HG02610 (cell line): ENCODE measurements around the gene RYR2.
A peak's percentile ranks its signal among the peaks of the same experiment; 100 is the strongest.
"Not testable (repeated sequence)": the region's sequence is repeated elsewhere in the genome, so short reads cannot be mapped to it uniquely, and the experiment has no call there.

Experiments used
- ATAC-seq: cut with Tn5 transposase; IDR thresholded peaks from one replicate; pipeline ENCODE4 v1.9.1; 2021; ENCODE audit warnings: mild to moderate bottlenecking, moderate library complexity; ENCODE audit not compliant: unreplicated experiment

Gene RYR2

DNA sequence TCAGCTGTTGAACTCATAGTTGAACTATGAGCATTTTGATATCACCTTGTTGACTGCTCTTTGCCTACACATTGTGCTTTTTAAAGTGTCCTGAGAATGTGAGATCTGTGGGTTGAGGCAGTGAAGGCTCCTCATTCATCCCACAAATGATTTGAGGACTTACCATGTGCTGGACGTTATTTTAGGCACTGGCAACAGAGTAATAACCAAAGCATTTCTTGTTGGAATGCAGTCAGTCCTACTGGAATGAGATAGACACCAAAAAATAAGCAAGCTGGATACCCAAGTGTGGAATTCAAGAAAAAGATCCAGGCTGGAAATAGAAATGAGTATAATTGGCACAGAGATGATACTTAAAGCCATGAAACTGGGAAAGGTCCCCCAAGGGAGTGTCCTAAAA lies 775.3 kb downstream of the RYR2 start:
- no peak for ATAC-seq

DNA sequence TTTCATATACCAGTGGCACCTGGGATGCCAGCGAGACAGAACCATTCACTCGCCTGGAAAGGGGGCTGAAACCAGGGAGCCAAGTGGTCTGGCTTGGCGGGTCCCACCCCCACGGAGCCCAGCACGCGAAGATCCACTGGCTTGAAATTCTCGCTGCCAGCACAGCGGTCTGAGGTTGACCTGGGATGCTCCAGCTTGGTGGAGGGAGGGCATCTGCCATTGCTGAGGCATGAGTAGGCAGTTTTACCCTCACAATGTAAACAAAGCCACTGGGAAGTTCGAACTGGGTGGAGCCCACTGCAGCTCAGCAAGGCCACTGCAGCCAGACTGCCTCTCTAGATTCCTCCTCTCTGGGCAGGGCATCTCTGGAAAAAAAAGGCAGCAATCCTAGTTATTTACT lies 778.6 kb downstream of the RYR2 start:
- not testable (repeated sequence) for ATAC-seq

DNA sequence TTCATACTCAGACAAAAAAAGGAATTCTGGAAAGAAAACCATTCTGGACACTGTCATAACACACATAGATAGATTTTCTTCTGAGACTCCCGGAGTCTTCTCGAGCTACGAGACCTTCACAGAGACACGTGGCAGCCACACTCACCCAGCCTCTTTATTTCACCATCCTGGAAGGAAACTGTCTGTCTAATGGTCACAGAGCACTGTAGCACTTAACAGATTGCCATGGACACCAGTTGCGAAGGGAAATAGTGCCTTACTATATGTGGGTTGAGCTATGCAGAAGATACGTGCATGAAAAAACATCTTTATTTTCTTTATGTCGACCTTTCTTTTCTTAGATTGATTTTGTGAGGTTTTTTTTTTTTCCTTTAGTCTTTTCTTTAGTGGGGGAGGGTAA lies 790.9 kb downstream of the RYR2 start:
- ATAC-seq = no peak

DNA sequence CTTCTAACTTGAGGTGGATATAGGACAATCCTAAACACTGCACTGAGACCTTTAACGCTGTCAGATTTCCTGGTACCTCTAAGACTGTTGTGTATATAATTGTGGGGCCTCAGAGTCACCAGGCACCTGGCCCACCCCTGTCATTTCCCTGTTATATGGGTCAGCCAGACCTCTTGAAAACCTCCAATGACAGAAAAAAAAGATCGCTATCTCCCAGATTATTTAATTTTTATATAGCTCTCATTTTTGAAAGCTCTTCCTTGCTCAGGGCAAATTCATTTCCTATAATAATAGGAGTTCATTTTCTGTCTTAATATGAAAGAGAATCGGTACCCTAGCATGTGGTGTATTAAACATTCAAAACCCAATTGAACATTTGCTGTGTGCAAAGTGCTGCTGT lies 792.1 kb downstream of the RYR2 start:
- no peak for ATAC-seq

DNA sequence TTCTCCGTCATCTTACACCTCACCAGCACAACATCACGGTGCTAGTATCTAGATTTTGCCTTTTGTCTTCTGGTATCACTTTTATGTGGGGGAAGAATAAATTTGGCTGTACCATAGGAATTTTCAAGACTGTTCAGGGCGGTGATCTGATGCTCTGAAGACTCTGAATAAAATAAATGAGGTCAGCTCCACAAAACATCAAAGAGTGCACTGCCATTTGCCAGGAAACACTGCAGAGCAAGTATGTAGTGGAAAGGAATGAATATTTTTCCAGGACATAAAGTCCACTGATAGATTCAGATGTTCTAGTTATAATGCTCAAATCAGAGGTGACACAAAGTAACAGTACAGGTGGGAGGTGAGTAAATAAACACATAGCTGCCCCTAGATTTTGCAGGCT lies 792.5 kb downstream of the RYR2 start:
- ATAC-seq = no peak

DNA sequence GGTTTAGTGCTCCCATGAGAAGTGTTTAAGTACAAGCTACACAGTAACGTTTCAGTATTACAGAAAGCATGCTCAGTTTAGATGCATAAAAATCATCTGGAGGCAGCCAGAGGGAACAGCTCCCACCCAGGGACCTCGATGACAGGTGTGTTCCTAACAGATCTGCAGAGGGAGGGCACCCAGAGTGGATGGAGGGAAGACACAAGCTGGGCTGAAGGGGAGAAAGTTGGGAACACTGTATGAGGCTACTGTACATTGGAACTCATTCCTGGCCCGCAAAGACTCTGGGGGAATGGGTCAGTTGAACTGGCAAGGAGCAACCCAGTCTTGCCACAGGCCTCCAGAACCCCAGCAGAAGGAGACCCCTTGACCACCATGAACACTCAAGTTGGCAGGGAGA lies 796.3 kb downstream of the RYR2 start:
- ATAC-seq = no peak

DNA sequence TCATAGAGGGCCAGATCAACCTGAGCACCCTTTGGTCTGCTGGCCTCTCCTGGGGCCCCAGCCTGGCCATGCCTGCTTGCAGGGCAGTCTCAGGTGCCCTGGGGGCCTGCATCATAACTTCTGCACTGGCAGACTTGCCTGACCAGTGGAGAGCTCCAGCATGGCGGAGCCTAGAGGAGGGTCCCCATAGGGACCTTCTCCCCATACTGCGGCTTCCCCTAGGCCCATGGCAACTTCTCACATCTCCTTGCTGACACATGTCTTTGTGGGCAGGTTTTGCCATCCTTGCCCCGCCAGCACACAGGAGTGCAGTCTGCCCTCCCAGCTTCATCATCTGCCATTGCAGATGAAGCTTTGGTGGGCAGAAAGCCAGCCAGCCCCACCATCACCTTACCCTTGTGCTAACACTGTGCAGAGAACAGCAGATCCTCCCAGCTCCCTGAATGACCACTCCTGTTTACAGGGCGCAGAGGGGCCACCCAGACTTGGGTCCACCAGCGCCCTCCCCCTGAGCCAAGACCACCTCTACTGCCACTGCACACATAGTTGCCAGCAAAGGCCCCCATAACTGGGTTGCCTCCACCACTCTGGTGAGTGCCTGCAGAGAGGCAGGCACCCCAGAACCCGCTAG lies 797.0 kb downstream of the RYR2 start:
- ATAC-seq = no peak

DNA sequence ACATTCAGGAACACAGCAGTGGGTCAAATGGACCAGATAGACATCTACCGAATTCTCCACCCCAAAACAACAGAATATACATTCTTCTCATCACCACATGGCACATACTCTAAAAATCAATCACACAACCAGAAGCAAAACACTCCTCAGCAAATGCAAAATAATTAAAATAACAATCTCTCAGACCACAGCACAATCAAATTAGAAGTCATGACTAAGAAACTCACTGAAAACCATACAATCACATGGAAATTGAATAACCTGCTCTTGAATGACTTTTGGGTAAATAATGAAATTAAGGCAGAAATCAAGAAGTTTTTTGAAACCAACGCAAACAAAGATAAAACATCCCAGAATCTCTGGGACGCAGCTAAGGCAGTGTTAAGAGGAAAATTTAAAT lies 799.5 kb downstream of the RYR2 start:
- ATAC-seq = no peak

DNA sequence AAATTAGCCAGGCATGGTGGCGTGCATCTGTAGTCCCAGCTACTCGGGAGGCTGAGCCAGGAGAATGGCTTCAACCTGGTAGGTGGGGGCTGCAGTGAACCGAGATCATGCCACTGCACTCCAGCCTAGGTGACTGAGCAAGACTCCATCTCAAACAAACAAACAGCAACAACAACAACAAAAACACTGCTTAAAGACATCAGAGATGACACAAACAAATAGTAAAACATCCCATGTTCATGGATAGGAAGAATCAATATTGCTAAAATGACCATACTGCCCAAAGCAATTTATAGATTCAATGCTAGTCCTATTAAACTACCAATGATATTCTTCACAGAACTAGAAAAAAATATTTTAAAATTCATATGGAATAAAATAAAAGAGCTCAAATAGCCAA lies 801.5 kb downstream of the RYR2 start:
- ATAC-seq = not testable (repeated sequence)

DNA sequence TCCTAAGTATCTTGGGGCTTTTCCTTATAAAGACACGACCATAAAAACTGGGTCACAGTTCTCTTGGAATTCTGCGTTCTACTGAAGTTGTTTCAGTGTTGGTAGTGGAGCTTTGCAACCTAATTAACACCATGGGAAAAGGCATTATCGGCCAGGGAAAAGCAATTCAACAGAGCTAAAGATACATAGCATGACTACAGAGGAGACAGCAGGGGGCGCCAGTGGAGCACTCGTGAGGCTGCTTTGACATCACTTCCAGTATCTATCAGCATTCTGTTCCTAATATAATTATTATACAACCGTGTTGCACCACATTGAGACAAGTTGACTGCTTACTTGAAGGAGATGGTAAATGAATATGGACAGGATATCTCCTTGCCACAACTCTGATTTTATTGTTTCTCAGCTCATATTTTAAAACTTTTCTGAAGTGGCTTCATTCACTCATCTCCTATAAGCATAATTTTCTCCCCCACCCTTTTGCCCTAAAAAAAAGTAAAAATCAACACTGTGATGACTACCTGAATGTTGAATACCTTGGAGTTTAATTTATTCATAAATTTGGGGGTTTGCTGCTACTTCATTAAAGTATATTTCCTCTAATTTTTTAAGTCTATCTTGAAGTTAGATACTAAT lies 809.3 kb downstream of the RYR2 start:
- peak; percentile 76 for ATAC-seq

DNA sequence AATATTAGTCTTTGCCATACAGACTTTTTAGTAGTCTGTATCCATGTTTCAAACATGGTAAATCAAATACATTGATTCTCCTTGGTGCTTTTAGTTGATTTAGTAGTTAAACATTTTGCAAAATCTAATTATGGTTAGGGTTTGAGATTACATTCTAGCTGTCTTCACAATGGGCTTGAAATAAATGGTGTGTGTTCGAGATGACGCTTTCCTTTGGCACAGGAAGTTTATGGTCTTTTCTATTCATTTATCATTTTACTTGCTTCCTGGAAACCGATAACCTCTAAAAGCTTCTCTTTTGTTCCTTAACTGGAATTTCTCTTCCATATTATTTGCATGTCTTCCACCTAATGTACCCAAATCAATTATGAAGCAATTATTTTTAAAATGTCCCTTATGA lies 810.4 kb downstream of the RYR2 start:
- no peak for ATAC-seq

DNA sequence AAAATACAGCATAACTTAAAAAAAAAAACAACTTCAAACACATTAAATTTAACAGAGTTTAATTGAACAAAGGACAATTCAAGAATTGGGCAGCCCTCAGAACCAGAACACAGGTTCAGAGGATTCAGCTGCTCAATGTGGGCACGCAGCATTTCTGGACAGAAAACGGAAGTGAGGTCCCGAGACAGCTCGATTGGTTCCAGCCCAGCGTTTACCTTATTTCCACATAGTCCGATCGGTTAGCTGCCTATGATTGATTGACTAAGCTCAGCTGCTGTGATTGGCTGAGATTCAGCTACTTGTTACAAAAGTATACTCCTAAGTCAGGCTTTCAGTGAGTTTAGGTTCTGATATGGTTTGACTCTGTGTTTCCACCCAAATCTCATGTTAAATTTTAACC lies 815.5 kb downstream of the RYR2 start:
- no peak for ATAC-seq

DNA sequence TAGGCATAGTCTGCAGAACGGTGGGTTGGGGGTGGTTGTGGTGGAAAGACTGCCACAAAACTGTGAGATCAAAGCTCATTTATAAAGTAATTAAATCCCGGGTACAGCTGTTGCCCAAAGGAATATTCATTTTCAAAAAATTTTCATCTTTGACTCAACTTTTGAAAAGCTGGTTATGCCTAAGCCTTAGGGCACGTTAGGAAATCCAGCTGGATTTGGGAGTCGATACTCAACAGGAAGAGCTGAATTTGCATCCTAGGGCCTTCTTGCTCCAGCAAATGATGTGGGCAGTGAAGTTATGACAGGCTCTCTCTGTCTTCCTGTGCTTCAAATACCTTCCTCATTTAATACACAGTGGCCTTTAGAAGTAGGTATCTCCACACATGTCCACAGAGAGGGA lies 817.0 kb downstream of the RYR2 start:
- no peak for ATAC-seq

DNA sequence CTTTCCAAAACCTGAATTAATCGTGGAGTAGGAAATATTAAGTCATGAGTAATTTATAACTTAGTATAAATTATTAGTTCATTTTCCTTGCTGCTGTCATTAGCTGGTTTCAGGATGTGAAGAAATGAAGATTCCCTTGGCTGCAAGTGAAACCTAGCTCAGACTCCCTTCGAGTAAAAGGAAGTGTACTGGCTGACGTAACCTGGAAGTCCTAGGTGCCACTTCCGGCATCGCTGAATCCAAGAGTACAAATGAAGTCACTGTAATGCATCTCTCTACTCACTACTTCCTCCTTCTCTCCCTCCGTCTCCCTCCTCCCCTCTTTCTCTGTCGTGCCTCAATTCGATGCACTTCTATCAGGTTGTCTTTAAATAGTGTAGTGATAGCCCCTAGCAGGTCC lies 820.0 kb downstream of the RYR2 start:
- no peak for ATAC-seq

DNA sequence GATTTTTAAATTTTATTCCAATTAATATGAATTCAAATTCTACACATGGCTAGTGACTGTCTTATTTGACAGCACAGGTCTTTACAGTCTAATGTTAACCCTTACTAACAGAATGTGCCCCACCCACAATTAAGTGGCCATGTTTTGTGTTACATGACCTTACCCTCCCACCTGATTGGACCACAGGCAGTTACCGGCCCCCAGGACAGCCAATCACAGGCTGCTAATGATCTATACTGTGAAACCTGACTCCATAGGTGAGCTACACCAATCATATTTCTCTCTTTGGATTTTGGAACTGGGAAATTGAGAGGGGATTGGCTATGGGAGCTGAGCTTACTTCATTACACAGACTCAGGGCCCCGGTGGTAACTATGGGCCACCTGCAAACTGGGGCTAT lies 821.2 kb downstream of the RYR2 start:
- no peak for ATAC-seq

DNA sequence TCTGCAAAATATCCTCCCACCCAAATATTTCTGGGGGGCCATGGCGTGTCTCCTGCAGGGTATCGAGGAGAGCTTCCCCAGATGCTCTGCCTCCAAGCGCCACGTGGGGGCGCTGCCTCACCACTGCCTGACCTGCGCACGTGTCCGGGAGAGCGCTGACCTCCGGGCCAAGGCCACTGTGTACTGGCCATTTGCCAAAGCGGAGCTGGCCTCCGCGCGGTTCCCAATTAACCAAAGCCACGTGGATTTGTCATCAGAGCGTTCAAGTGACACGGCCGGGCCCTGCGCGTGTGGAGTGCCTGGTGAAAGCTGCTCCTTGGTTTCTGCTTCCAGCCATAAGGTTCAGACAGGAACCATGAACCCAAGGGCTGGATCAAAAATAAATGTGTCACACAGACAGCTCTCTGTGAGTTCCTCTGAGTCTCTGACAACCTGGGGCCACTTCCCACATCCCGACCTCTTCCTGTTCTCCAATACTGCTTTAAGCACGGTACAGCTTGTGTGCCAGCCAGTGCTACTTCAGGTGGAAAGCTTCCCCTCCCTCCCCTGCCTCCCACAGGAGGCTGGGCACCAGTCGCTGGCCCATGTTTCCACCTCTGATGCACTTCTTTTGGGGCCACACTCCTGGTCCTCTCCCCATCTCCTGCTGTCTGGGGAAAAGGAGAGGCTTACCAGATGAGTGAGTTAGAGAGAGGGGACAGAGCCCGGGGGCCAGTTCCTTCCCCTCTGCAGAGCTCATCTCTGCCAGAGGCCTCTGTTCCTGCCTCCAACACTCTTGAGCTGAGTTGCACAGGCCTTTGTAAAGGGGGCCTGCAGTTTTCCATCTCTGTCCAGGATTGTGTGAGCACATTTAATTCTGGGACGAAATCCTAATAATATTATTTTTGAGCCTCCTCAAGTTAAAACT lies 822.6 kb downstream of the RYR2 start:
- ATAC-seq = peak; percentile 76

DNA sequence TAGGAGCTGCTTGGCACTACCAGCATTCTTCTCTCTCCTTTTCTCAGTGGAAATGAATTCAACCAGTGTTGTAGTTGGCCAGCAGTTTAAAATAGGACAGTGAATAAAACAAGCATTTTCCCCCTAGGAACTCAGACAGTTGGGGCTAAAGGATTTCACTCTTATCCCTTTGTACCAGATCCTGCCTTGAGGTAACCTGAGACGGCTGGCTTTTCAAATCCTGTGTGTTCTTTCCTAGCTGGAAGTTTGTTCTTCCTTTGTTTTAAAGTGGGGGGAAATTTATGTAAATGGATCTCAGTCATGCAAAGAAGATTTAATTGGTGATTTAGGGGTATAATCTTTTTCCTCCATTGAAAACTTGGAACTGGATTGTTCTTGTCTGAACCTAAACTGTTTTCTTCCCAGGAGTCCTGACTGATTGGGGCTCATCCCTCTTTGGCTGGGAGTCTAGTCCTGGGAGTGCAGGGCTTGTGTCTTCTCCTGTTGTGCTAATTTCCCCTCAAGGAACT lies 825.5 kb downstream of the RYR2 start:
- no peak for ATAC-seq

DNA sequence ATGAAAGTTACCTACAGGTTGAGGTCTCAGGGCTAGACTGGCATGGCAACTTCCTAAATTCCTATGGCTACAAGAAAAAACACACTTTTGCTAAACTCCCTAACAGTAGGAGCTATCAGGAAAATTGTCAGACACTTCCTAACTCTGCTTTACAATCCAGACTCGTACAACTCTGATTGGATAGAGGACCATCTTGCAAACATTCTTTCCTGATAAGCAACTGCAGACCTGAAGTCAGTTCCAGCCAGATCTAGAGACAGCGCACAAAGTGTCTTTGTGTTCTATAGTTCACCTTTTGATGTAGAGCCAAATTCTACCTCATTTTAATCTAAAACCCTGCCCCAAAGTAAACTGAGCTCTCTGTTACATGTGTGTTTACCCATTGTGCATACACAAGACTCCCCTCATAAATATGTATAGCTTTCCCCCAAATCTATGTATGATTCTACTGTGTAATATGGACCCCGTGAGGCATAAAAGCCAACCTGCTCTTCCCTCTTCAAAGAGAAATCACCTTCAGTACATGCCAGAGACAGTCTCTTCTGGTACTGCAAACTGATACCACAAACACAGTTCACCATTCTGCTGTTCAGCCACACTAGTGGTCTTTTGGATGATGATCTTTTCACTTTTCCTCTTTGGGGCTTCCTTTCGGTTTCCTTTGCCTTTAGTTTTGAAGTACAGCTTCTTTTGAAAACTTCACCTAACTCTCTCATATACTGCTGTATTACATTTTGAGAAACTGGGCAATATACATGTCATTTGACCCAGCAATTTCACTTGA lies 827.0 kb downstream of the RYR2 start:
- no peak for ATAC-seq

DNA sequence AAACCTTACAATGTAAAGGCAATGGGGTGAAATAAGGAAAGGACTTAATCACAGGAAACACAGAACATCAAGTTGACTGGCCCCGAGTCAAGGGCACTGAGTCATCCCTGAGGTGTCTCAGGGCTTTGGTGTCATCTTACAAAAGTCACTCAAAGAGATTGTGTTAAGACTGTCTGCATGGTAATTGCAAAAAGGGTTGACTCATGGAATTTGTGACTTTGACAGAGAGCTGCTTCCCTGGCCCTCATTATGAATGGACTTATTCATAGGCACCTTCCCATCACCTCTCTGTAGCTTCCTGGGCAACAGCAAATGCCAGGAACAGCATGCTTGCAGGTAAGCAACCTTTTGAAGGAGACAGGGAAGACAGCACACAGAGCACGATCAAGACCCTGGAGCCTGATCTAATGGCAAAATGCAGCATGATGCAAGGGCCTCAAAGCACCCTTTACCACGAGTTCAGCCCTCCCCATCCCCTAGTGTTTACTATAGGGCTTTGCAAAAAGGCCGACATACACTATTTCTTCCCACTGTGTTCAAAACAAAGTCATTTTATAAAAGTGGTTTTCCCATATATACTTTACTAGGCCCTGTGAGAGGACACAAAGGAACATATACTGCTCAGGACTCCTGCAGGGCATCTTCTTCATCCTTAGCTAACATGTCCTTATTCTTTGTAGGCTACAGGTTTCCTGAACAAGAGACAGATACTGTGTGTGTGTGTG lies 831.7 kb downstream of the RYR2 start:
- ATAC-seq = no peak

DNA sequence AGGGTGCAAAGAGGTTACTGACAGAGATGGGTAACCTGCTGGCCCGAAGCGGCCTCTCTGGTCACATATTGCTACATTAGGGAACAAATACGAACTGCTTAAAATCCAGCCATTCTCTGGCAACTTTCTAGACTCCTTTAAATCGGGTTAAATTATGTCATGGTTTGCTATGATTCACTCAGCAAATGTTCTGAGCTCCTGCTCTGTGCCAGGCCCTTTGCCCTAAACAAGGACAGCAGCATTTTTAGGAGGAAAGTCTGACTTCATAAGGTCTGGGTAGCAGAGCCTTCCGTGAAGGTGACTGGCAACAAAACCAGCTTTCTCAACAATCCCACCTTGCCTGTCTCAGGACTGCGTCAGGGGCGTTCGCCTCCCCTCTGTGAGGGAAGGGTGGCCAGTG lies 833.3 kb downstream of the RYR2 start:
- ATAC-seq = no peak
